ENCODE measurements around the gene TMCC1. TPM values are rescaled to one million over a fixed set of nuclear protein-coding genes. Genes with fewer than 3 reads are reported as not detected.
A peak's percentile ranks its signal among the peaks of the same experiment; 100 is the strongest.

TMCC1 gene
- total RNA-seq, 1 donor from 2014 or later = 16.7 TPM

GRCh38 chr3:129665024-129665768, 228.3 kb downstream of the TMCC1 start:
- Histone ChIP-seq H3K4me1 (peaks cover 33% of the 10 kb centered on the region), H3K27me3 (no peaks in the 10 kb centered on the region), H3K4me3 (no peak overlapping the region), H3K9me3 (no peaks in the 10 kb centered on the region), H3K27ac (no peak overlapping the region), H3K36me3 (peaks cover 0 to 3% of the 10 kb centered on the region in 2 donors)
- intact Hi-C loops (cut with DNase I) = no loop called here
- no peak for DNase-seq (ENCODE audit: extremely low spot score in 2 of 2)
- TF ChIP-seq CTCF (IDR thresholded peaks at IDR 0.05) (no peak), POLR2A (IDR thresholded peaks at IDR 0.05) (no peak), POLR2AphosphoS5 (IDR thresholded peaks at IDR 0.05; ENCODE audit: insufficient read depth in 1 of 2, low read depth in 1 of 2) (no peak)

- peaks cover 33% of the 10 kb centered on the region for H3K4me1 ChIP-seq
- H3K27ac ChIP-seq = no peak overlapping the region
- H3K27me3 ChIP-seq = no peaks in the 10 kb centered on the region
- DNase-seq (ENCODE audit: extremely low spot score in 2 of 2) = no peak
- H3K36me3 ChIP-seq = no peaks in the 10 kb centered on the region
- TF ChIP-seq POLR2AphosphoS5 (IDR thresholded peaks at IDR 0.05; ENCODE audit: insufficient read depth in 1 of 2, low read depth in 1 of 2) (peak in 1 of 2 donors; percentile 45), CTCF (IDR thresholded peaks at IDR 0.05) (no peak)
- no peak overlapping the region for H3K4me3 ChIP-seq
- intact Hi-C loops (cut with DNase I) = no loop called here
- no peaks in the 10 kb centered on the region for H3K9me3 ChIP-seq
Observed at GRCh38 chr3:129663930-129664646, 229.4 kb downstream of the TMCC1 start.

GRCh38 chr3:129663045-129663446, 230.5 kb downstream of the TMCC1 start:
- no peak overlapping the region for H3K4me3 ChIP-seq
- intact Hi-C loops (cut with DNase I) = no loop called here
- H3K4me1 ChIP-seq = peaks cover 38% of the 10 kb centered on the region
- no peaks in the 10 kb centered on the region for H3K27me3 ChIP-seq
- no peaks in the 10 kb centered on the region for H3K36me3 ChIP-seq
- H3K27ac ChIP-seq = no peak overlapping the region
- TF ChIP-seq CTCF (IDR thresholded peaks at IDR 0.05) = no peak
- TF ChIP-seq POLR2A (IDR thresholded peaks at IDR 0.05) = no peak
- peak in 1 of 2 donors; percentile 61 for TF ChIP-seq POLR2AphosphoS5 (IDR thresholded peaks at IDR 0.05; ENCODE audit: insufficient read depth in 1 of 2, low read depth in 1 of 2)
- H3K9me3 ChIP-seq = no peaks in the 10 kb centered on the region
- DNase-seq (ENCODE audit: extremely low spot score in 2 of 2) = no peak

- Histone ChIP-seq H3K27me3 (no peaks in the 10 kb centered on the region), H3K36me3 (no peaks in the 10 kb centered on the region), H3K4me3 (no peak overlapping the region), H3K9me3 (no peaks in the 10 kb centered on the region), H3K4me1 (peaks cover 46% of the 10 kb centered on the region), H3K27ac (no peak overlapping the region)
- no peak for DNase-seq (ENCODE audit: extremely low spot score in 2 of 2)
- TF ChIP-seq POLR2A (IDR thresholded peaks at IDR 0.05) = no peak
- TF ChIP-seq CTCF (IDR thresholded peaks at IDR 0.05) = no peak
- TF ChIP-seq POLR2AphosphoS5 (IDR thresholded peaks at IDR 0.05; ENCODE audit: insufficient read depth in 1 of 2, low read depth in 1 of 2) = no peak
- intact Hi-C loops (cut with DNase I) = no loop called here
Observed at GRCh38 chr3:129662191-129662608, 231.3 kb downstream of the TMCC1 start.

- no peaks in the 10 kb centered on the region for H3K9me3 ChIP-seq
- no peaks in the 10 kb centered on the region for H3K36me3 ChIP-seq
- no peak for DNase-seq (ENCODE audit: extremely low spot score in 2 of 2)
- intact Hi-C loops (cut with DNase I) = no loop called here
- peaks cover 51% of the 10 kb centered on the region for H3K4me1 ChIP-seq
- no peaks in the 10 kb centered on the region for H3K27me3 ChIP-seq
- TF ChIP-seq CTCF (IDR thresholded peaks at IDR 0.05) (no peak), POLR2AphosphoS5 (IDR thresholded peaks at IDR 0.05; ENCODE audit: insufficient read depth in 1 of 2, low read depth in 1 of 2) (no peak), POLR2A (IDR thresholded peaks at IDR 0.05) (no peak)
- no peak overlapping the region for H3K4me3 ChIP-seq
- no peak overlapping the region for H3K27ac ChIP-seq
Observed at GRCh38 chr3:129661766-129662165, 231.7 kb downstream of the TMCC1 start.
